SK-N-SH treated with all-trans-retinoic acid at 6 μM for 48 hours (cell line): Measurements from ENCODE around the gene CRACR2A.

Experiments
- ARNTL ChIP-seq: fragments of 450-650 bp; formaldehyde crosslinking; IDR thresholded peaks from 2 replicates; pipeline ENCODE4 v1.5.0; 2020; ENCODE audit warnings: low read depth, mild to moderate bottlenecking, moderate library complexity, borderline replicate concordance
- BACH2 ChIP-seq: fragments of 250-450 bp; sonication (Bioruptor Pico); IDR thresholded peaks from 2 replicates; pipeline ENCODE4 v1.9.0; 2021; ENCODE audit warnings: mild to moderate bottlenecking, borderline replicate concordance
- ESRRG ChIP-seq: fragments of 250-450 bp; sonication (Bioruptor Pico); IDR thresholded peaks from 2 replicates; pipeline ENCODE4 v1.6.1; 2021; ENCODE audit warnings: mild to moderate bottlenecking
- OSR1 ChIP-seq: fragments of 250-450 bp; sonication (Bioruptor Pico); IDR thresholded peaks from 2 replicates; pipeline ENCODE4 v1.8.0; 2022; ENCODE audit warnings: moderate library complexity, mild to moderate bottlenecking, inconsistent platforms
- RARB ChIP-seq: fragments of 250-450 bp; sonication (Bioruptor Pico); IDR thresholded peaks from 2 replicates; pipeline ENCODE4 v1.8.0; 2021; ENCODE audit warnings: mild to moderate bottlenecking, moderate library complexity
- SNAI2 ChIP-seq: fragments of 250-450 bp; sonication (Bioruptor Pico); IDR thresholded peaks from 2 replicates; pipeline ENCODE4 v1.5.0; 2020; ENCODE audit warnings: mild to moderate bottlenecking, moderate library complexity
- ZC3H10 ChIP-seq: fragments of 250-450 bp; sonication (Bioruptor Pico); IDR thresholded peaks from 2 replicates; pipeline ENCODE4 v1.5.1; 2021; ENCODE audit warnings: mild to moderate bottlenecking, moderate library complexity
- ZFP30 ChIP-seq: fragments of 450-650 bp; formaldehyde crosslinking; IDR thresholded peaks from 2 replicates; pipeline ENCODE4 v1.5.0; 2022; ENCODE audit warnings: mild to moderate bottlenecking, moderate library complexity
- ZNF70 ChIP-seq: fragments of 450-650 bp; formaldehyde crosslinking; IDR thresholded peaks from 2 replicates; pipeline ENCODE4 v1.5.0; 2020; ENCODE audit warnings: mild to moderate bottlenecking, moderate library complexity
- TF ChIP-seq, protein P1 (sequence below): fragments of 250-450 bp; sonication (Bioruptor Pico); IDR thresholded peaks from 2 replicates; pipeline ENCODE4 v1.8.0; 2021; ENCODE audit warnings: low read depth, mild to moderate bottlenecking, moderate library complexity, borderline replicate concordance
- TF ChIP-seq, protein P2 (sequence below): fragments of 250-450 bp; sonication (Bioruptor Pico); IDR thresholded peaks from 2 replicates; pipeline ENCODE4 v1.5.1; 2020; ENCODE audit warnings: low read depth, mild to moderate bottlenecking, moderate library complexity

DNA sequence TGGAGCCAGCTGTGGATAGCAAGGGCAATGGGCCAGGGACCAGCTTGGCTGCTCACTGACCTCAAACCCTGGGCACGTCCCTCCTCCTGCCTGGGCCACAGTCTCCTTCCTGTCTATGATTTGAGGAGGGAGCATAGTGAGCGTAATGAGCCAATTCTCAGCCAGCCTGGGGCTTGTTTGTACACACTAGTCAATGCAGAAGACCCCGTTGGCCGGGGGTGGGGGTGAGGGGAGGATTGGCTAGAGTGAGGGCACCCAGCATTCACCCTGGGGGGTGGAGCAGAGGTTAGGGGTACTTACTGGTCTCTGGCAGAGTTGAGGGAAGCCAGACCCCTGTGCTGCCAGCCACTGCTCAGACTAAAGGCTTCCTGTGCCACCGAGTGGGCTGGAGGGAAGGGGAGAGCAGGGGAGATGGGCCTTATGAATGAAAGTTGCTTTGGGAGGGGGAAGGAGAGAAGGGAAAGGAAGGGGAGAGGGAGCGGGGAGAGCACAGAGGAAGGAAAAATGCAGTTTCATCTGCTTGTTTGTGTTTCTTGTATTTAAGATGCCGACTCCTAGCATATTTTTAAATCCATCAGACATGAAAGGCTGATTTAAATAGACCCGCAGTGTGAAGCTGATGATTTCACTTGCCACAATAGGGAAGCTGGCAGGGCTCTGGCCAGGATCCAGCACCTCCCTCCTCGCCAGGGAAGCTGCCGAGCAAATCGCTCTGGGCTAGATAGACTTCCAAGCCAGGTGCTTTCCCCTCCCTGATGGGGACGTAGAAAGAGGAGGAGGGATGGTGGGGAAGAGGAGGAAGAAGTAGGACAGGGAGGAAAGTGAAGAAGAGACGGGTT, 147.9 kb downstream of the CRACR2A start:
- TF ChIP-seq ARNTL (CRISPR knock-in tag) (no peak), OSR1 (CRISPR knock-in tag) (no peak), ESRRG (no peak), RARB (CRISPR knock-in tag) (no peak), SNAI2 (CRISPR knock-in tag) (no peak), ZNF70 (CRISPR knock-in tag) (no peak), ZFP30 (CRISPR knock-in tag) (no peak), ZC3H10 (CRISPR knock-in tag) (no peak), BACH2 (CRISPR knock-in tag) (no peak)
- TF ChIP-seq, protein P1, sequence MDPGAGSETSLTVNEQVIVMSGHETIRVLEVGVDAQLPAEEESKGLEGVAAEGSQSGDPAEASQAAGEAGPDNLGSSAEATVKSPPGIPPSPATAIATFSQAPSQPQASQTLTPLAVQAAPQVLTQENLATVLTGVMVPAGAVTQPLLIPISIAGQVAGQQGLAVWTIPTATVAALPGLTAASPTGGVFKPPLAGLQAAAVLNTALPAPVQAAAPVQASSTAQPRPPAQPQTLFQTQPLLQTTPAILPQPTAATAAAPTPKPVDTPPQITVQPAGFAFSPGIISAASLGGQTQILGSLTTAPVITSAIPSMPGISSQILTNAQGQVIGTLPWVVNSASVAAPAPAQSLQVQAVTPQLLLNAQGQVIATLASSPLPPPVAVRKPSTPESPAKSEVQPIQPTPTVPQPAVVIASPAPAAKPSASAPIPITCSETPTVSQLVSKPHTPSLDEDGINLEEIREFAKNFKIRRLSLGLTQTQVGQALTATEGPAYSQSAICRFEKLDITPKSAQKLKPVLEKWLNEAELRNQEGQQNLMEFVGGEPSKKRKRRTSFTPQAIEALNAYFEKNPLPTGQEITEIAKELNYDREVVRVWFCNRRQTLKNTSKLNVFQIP = no peak
- TF ChIP-seq, protein P2, sequence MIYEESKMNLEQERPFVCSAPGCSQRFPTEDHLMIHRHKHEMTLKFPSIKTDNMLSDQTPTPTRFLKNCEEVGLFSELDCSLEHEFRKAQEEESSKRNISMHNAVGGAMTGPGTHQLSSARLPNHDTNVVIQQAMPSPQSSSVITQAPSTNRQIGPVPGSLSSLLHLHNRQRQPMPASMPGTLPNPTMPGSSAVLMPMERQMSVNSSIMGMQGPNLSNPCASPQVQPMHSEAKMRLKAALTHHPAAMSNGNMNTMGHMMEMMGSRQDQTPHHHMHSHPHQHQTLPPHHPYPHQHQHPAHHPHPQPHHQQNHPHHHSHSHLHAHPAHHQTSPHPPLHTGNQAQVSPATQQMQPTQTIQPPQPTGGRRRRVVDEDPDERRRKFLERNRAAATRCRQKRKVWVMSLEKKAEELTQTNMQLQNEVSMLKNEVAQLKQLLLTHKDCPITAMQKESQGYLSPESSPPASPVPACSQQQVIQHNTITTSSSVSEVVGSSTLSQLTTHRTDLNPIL (CRISPR knock-in tag) = no peak
